ENCODE measurements around the gene SAMSN1. TPM values are rescaled to one million over a fixed set of nuclear protein-coding genes. Genes with fewer than 3 reads are reported as not detected.

The SAMSN1 gene
- polyA plus RNA-seq, 2 of the 4 experiments (the other 2 are of a cell fraction), result 0.06 TPM; not detected in 1

GRCh38 chr21:14533499-14534428 lies 12.4 kb downstream of the SAMSN1 start:
- WGBS (ENCODE audit: missing lambda C conversion rate), result 27% methylated on average over 6 of the region's 6 CpGs
- peak overlapping the region; percentile 7; the same call in 1 of the 3 replicates for H3K4me2 ChIP-seq
- DNase-seq (ENCODE audit: low read depth in 1 of 2, low spot score in 1 of 2), result peak; percentile 8 to 26
- peak; percentile 54 to 56; a peak in 5 of 6 replicates for ATAC-seq
- H3K27ac ChIP-seq, result no peak overlapping the region
- no peak for FAIRE-seq
- ChIA-PET CTCF (no interaction called here), POLR2A (no interaction called here)
- 0 out of 3 replicates have a peak, but pooled peaks cover 3% of the 10 kb centered on the region for H3K4me1 ChIP-seq
- TF ChIP-seq RARB (CRISPR knock-in tag; IDR thresholded peaks at IDR 0.05) (no peak), GATA3 (IDR thresholded peaks at IDR 0.05; ENCODE audit: borderline replicate concordance) (peak; percentile 55; the same call in 1 of the 2 replicates), FOSL2 (IDR thresholded peaks at IDR 0.05) (0 out of 2 replicates have a peak, but pooled peaks have one; percentile 33), FOSL2 (CRISPR knock-in tag; IDR thresholded peaks at IDR 0.05) (peak; percentile 82), JUNB (IDR thresholded peaks at IDR 0.05) (0 out of 2 replicates have a peak, but pooled peaks have one; percentile 27), CEBPB (IDR thresholded peaks at IDR 0.05) (peak in 1 of 2 experiments; percentile 27; a peak in 1 of 4 replicates)
- H3K4me3 ChIP-seq, result no peak overlapping the region
- no peaks in the 10 kb centered on the region for H3K9me3 ChIP-seq

GRCh38 chr21:14531757-14532316 lies 14.3 kb downstream of the SAMSN1 start:
- Histone ChIP-seq H3K4me1 (0 out of 3 replicates have a peak, but pooled peaks cover 3% of the 10 kb centered on the region), H3K9me3 (no peaks in the 10 kb centered on the region), H3K4me2 (no peak overlapping the region), H3K27ac (no peak overlapping the region), H3K4me3 (no peak overlapping the region)
- POLR2A ChIA-PET, result no interaction called here
- TF ChIP-seq MYC (IDR thresholded peaks at IDR 0.05; ENCODE audit: borderline replicate concordance, low read length) (no peak), POLR2AphosphoS2 (conservative IDR thresholded peaks at IDR 0.05; ENCODE audit: low read length) (no peak), ZC3H11A (IDR thresholded peaks at IDR 0.05) (no peak), TFCP2L1 (CRISPR knock-in tag; IDR thresholded peaks at IDR 0.05) (no peak), NFE2L2 (conservative IDR thresholded peaks at IDR 0.05; ENCODE audit: low read length) (no peak), RNF2 (IDR thresholded peaks at IDR 0.05; ENCODE audit: borderline replicate concordance, low read depth) (no peak), USF2 (IDR thresholded peaks at IDR 0.05) (no peak), HOXB5 (CRISPR knock-in tag; IDR thresholded peaks at IDR 0.05) (no peak), CEBPB (IDR thresholded peaks at IDR 0.05) (no peak), GATA3 (IDR thresholded peaks at IDR 0.05; ENCODE audit: borderline replicate concordance) (no peak), JUNB (IDR thresholded peaks at IDR 0.05) (no peak), FOXS1 (CRISPR knock-in tag; IDR thresholded peaks at IDR 0.05) (no peak), RAD21 (conservative IDR thresholded peaks at IDR 0.05 in 1 of 2, IDR thresholded peaks at IDR 0.05 in 1 of 2) (no peak), TP53 (CRISPR knock-in tag; IDR thresholded peaks at IDR 0.05) (no peak), EP300 (IDR thresholded peaks at IDR 0.05) (no peak)
- TF ChIP-seq, protein P1, sequence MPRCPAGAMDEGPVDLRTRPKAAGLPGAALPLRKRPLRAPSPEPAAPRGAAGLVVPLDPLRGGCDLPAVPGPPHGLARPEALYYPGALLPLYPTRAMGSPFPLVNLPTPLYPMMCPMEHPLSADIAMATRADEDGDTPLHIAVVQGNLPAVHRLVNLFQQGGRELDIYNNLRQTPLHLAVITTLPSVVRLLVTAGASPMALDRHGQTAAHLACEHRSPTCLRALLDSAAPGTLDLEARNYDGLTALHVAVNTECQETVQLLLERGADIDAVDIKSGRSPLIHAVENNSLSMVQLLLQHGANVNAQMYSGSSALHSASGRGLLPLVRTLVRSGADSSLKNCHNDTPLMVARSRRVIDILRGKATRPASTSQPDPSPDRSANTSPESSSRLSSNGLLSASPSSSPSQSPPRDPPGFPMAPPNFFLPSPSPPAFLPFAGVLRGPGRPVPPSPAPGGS (IDR thresholded peaks at IDR 0.05), result no peak
- TF ChIP-seq, protein P2, sequence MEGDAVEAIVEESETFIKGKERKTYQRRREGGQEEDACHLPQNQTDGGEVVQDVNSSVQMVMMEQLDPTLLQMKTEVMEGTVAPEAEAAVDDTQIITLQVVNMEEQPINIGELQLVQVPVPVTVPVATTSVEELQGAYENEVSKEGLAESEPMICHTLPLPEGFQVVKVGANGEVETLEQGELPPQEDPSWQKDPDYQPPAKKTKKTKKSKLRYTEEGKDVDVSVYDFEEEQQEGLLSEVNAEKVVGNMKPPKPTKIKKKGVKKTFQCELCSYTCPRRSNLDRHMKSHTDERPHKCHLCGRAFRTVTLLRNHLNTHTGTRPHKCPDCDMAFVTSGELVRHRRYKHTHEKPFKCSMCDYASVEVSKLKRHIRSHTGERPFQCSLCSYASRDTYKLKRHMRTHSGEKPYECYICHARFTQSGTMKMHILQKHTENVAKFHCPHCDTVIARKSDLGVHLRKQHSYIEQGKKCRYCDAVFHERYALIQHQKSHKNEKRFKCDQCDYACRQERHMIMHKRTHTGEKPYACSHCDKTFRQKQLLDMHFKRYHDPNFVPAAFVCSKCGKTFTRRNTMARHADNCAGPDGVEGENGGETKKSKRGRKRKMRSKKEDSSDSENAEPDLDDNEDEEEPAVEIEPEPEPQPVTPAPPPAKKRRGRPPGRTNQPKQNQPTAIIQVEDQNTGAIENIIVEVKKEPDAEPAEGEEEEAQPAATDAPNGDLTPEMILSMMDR (IDR thresholded peaks at IDR 0.05), result no peak
- DNase-seq (ENCODE audit: low read depth in 1 of 2, low spot score in 1 of 2) (no peak), FAIRE-seq (no peak), ATAC-seq (no peak)
- CTCF ChIA-PET, result no interaction called here
- WGBS (ENCODE audit: missing lambda C conversion rate), result 70% methylated on average over 3 of the region's 3 CpGs

Data from A549 (cell line).